ENCODE results near the gene SMOC1.

Gene SMOC1

GRCh38 chr14:69879175-69880043 is at the start of gene SMOC1:
SMOC1 (plus strand) TSS chr14:69879416; CDS start chr14:69879679, 263 bp downstream.
- no peak for DNase-seq

GRCh38 chr14:69838881-69839416 is 40.3 kb upstream of the SMOC1 start:
- no peak for DNase-seq

- DNase-seq, result no peak
Observed at GRCh38 chr14:69839661-69840060, 39.6 kb upstream of the SMOC1 start.

- DNase-seq, result no peak
Observed at GRCh38 chr14:69841656-69842055, 37.6 kb upstream of the SMOC1 start.

GRCh38 chr14:69842686-69843420 is 36.4 kb upstream of the SMOC1 start:
- DNase-seq, result no peak

- DNase-seq, result no peak
Observed at GRCh38 chr14:69844171-69844570, 35.0 kb upstream of the SMOC1 start.

- DNase-seq, result no peak
Observed at GRCh38 chr14:69845050-69845581, 34.1 kb upstream of the SMOC1 start.

GRCh38 chr14:69845787-69846186 is 33.4 kb upstream of the SMOC1 start:
- DNase-seq, result no peak

GRCh38 chr14:69848156-69848555 is 31.1 kb upstream of the SMOC1 start:
- DNase-seq, result no peak

GRCh38 chr14:69848903-69849391 is 30.3 kb upstream of the SMOC1 start:
- no peak for DNase-seq

- no peak for DNase-seq
Observed at GRCh38 chr14:69850086-69850735, 29.0 kb upstream of the SMOC1 start.

GRCh38 chr14:69850736-69851112 is 28.5 kb upstream of the SMOC1 start:
- no peak for DNase-seq

GRCh38 chr14:69852531-69853321 is 26.5 kb upstream of the SMOC1 start:
- DNase-seq, result no peak

GRCh38 chr14:69853774-69854173 is 25.4 kb upstream of the SMOC1 start:
- DNase-seq, result no peak

GRCh38 chr14:69854598-69854997 is 24.6 kb upstream of the SMOC1 start:
- DNase-seq, result no peak

GRCh38 chr14:69855180-69855832 is 23.9 kb upstream of the SMOC1 start:
- DNase-seq, result no peak

- no peak for DNase-seq
Observed at GRCh38 chr14:69858801-69859200, 20.4 kb upstream of the SMOC1 start.

- DNase-seq, result no peak
Observed at GRCh38 chr14:69859591-69859990, 19.6 kb upstream of the SMOC1 start.

GRCh38 chr14:69860221-69860620 is 19.0 kb upstream of the SMOC1 start:
- DNase-seq, result no peak

GRCh38 chr14:69861025-69861569 is 18.1 kb upstream of the SMOC1 start:
- no peak for DNase-seq

- DNase-seq, result no peak
Observed at GRCh38 chr14:69863083-69863482, 16.1 kb upstream of the SMOC1 start.

Data from activated gamma-delta T cell treated with Interleukin-2 at 50 U/mL for 16 hours (primary cell).